ENCODE results near the gene ZNF3.
A peak's percentile ranks its signal among the peaks of the same experiment; 100 is the strongest.

Gene ZNF3

DNA sequence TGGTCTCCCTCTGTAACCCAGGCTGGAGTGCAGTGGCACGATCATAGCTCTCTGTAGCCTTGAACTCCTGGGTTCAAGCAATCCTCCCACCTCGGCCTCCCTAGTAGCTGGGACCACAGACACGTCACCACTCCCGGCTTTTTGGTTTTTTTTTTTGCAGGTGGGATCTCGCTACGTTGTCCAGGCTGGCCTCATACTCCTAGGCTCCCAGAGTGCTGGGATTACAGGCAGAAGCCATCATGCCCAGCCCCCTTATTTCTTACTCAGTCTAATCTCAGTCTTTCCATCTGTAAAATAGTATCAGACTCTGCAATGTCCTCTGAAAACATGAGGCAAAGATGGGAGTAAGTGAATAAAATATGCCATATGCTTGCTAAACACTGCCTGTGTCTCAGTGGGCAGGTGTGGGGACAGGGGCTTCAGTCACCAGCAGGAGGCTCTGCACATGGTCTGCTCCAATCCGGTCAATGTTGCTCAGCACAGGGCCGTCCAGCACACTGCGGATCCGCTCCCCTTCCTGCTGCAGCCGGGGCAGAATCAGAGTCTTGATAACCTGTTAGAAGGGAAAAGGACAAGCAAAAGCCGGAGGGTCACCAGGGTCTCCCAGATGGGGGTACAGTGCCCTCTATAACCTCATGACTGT, 28.1 kb upstream of the ZNF3 start:
- no peak for DNase-seq (ENCODE audit: low read depth in 3 of 3)

DNA sequence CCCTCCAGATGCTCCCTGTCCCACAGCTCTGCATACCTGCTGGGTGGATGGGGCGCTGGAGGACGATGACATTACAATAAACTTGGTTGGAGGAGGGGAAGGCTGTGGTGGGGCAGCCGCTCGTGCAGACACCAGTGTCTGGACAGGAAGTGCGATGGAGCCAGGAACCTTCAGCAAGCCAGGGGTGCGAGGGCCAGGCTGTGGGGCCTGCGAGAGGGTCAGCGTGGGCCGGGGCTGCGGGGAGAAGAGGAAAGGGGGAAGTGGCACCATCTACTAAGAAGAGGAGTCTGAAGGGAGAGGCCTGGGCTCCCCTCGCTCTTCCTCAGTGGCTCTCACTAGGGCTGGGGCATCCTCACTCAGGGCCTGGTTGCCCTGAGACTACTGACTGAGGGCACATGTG, 26.4 kb upstream of the ZNF3 start:
- no peak for DNase-seq (ENCODE audit: low read depth in 3 of 3)

DNA sequence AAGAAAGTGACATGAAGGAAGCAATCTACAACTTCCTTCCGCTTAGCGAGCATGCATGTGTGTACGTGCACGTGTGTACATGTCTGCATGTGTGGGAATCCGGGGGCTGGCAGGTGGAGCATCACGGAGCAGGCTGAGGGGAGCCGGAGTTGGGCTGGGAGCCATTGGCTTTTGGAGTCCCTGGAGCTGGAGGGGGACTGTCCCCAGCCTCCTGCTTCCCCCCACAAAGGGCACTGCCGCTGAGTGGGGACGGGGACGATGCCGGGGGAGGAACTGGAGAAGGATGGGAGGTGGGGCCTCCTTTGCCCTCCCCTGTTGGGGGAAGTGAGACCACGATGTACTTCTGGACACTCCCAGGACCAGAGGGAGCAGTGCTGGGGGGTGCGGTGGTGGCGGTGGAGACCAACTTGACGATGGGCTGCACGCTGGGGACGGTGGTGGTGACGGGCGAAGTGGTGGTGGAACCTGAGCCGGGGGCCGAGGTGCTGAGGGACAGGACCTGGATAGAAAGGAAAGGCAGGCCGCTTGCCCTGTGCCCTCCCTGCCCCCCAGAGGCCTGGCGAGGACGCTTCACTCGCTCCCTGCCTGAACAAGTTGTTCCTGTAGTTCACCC, 25.7 kb upstream of the ZNF3 start:
- DNase-seq (ENCODE audit: low read depth in 3 of 3): no peak

DNA sequence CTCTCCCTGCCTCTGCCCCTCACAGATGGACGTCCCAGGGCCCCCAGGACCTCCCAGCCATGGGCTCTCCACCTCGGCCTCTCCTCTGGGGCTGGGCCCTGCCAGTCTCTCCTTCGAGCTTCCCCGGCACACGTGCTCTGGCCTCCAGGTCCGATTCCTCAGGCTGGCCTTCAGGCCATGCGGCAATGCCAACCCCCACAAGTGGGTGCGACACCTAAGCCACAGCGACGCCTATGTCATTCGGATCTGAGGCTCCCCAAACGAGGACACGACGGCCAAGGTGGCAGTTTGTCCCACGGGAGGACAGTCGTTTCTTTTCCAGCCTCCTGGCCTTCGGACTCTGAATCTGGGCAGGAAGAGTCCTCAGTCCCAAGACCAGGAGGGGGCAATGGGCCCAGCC, 25.1 kb upstream of the ZNF3 start:
- no peak for DNase-seq (ENCODE audit: low read depth in 3 of 3)

DNA sequence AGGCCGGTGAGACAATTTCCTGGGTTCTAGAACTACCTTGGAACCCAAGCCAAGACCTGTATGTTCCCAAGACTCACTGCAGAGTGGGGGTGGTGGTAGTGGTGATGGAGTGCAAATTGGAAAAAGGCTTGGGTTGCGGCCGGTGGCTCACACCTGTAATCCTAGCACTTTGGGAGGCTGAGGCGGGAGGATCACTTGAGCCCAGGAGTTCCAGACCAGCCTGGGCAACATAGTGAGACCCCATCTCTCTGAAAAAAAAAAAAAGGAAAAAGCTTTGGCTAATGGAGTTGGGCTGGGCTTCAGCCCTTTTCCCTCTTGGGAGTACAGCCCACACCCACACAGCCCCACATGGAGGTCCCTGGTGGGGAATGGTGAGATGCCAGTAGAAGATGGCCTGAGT, 24.0 kb upstream of the ZNF3 start:
- no peak for DNase-seq (ENCODE audit: low read depth in 3 of 3)

DNA sequence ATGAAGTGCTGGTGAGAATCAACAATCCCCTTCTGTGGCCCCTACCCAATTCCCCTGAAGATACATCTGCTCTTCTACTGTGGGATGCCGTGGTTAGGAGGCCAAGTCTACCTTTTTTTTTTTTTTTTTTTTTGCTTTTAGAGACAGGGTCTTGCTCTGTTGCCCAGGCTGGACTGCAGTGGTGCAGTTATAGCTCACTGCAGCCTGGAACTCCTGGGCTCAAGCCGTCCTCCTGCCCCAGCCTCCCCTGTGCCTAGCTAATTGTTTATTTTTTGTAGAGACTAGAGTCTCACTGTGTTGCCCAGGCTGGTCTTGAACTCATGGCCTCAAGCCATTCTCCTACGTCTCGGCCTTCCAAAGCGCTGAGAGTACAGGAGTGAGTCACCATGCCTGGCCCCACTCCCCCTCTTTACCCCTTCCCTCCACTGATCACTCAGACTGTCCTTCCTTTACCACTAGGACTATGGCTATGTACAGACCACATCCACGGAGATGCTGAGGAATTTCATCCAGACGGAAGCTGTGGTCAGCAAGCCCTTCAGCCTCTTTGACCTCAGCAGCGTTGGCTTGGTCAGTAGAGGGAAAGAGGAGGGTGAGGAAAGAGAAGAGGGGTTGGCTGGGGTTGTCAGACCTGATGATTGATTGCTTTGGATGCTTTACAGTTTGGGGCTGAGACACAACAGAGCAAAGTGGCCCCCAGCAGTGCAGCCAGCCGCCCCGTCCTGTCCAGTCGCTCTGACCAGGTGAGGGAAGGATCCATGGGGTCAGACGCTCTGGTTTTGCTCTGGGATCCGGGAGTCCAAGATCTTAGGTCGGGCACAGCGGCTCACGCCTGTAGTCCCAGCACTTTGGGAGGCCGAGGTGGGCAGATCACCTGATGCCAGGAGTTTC, 21.7 kb upstream of the ZNF3 start:
- no peak for DNase-seq (ENCODE audit: low read depth in 3 of 3)

DNA sequence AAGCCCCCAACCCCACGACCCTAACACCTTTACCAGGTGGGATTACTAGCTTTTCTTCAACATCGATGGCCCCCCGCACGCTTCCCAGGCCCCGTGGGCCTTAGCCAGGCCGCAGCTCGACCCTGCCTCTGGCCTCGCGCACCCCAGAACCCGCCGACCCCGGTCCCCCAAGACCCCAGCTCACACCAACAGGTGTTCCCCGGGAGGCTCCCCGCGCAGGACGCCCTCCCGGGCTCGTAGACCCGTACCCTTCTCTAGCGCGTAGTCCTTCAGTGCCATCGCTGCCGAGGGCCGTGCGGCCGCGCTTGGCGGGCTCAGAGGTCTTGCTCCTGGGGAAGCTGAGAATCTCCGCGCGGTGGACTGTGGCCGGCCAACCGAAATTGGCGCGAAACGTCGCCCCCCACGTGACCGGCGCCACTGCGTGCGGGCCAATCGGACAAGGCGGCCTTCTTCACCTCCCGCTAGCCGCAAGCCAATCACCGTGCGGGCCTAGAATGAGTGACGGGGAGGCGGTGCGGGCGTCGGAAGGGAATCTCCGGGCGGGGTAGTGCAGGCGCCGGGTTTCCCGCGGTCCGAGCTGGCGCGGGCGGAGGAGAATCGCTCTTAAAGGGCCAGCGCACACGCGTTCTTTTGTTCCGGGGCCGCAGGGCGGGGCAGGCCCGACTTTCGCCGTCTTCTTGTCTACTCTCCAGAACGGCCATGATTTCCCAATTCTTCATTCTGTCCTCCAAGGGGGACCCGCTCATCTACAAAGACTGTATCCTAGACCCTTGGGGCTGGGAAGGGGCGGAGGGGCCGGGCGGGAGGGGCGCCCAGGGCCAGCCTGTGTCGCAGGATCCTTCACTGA, 19.7 kb upstream of the ZNF3 start, which contains the start of the genes AP4M1 and MCM7:
Gene AP4M1 (plus strand): TSS at position 628 of the 847 bp plus-strand sequence. CDS start 72 bp downstream, at position 700.
Gene MCM7 (minus strand): TSS at position 382 of the 847 bp plus-strand sequence. CDS start 103 bp downstream, at position 279.
- peak; percentile 95 to 99 (median 95) for DNase-seq (ENCODE audit: low read depth in 3 of 3)

DNA sequence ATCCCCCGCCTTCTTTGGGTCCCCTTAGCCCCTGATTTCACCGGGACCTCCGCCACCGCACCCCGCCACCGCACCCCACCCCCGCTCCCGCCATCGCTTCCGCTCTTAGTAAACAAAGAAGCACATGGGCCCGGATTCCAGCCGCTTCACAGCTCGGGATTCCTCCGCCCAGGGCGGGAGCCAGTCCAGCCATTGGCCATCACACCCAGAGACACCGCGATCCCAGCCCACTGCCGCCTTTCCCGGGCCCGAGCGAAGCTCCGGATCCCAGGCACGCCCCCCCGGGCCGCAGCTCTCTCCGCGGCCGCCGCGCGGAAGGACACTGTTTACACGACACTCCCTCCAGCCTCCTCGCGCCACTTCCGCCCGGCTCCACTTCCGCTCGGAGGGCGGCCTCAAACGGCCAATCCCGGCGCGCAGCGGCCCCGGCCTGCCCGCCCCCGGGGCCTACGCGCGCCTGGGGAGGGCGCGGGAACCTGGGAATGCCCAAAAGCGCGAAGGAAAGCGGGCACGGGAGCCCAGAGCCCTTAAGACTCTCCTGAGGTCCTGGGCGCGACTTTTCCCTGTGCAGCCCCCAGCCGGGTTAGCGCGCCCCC, 19.0 kb upstream of the ZNF3 start:
- peak; percentile 68 to 84 (median 74) for DNase-seq (ENCODE audit: low read depth in 3 of 3)

DNA sequence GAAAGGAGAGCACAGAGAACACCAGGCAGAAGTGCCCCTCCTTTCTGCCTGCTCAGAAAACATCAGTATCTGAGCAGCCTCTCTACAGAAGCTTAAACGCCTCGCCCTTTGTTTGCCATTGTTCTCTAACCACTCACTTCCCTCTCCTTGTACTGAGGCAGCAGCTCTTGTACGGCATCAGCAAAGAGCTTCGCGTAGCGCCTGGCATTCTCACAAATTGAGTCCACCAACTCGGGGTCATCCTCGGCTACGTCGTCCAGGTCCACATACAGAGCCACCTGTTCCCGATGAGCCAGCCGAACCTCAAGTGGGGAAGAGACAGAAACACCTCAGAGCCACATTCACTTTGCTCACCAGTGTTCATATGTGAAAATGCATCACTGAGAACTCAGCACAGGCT, 17.9 kb upstream of the ZNF3 start:
- no peak for DNase-seq (ENCODE audit: low read depth in 3 of 3)

DNA sequence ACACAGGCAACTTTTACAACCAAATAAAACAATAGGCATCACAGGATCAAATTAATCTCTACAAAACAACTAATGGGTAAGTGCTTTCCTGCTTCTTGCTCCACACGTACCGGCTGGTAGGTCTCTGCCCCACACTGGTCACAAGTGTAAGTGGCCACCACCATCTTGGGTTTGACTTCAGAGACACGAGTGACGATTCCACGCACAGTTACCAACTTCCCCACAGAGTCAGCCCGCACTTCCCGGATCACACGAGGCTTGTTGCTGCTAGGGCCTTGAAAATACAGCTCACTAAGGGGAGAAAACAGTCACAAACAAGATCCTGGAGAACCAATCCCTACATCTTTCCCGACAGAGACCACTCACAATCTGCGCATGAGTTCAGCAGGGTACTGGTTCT, 17.4 kb upstream of the ZNF3 start:
- no peak for DNase-seq (ENCODE audit: low read depth in 3 of 3)

DNA sequence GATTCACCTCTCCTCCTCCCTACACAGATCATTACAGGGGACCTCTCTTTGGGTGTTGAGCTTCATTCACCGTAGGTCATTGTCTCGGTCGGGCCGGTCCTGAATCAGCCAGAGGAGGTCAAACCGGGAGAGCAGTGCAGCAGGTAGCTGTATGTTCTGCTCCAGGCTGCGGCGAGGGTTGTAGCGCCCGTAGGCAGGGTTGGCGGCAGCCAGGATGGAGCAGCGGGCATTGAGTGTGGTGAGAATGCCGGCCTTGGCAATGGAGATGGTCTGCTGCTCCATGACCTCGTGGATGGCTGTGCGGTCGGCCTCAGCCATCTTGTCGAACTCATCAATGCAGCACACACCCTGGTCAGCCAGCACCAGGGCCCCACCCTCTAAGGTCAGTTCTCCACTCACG, 14.2 kb upstream of the ZNF3 start:
- no peak for DNase-seq (ENCODE audit: low read depth in 3 of 3)

DNA sequence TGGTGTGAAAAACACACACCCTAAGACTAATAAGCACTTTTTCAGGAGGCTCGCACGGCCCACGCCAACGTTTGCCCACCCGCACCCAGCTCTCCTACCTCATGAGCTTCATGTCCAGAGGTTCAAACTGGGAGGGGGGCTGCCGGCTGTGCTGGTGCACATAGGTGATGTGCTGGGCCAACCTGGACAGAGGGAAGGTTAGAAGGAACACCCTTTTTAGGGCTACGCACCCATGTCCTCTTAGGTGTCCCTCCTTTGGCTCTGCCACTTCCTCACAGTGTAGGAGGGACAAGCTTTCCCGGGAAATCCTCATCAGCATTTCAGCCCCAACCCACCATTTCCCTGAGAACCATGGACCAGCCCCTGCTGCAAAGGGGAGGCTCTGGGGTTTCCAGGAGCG, 13.8 kb upstream of the ZNF3 start:
- no peak for DNase-seq (ENCODE audit: low read depth in 3 of 3)

DNA sequence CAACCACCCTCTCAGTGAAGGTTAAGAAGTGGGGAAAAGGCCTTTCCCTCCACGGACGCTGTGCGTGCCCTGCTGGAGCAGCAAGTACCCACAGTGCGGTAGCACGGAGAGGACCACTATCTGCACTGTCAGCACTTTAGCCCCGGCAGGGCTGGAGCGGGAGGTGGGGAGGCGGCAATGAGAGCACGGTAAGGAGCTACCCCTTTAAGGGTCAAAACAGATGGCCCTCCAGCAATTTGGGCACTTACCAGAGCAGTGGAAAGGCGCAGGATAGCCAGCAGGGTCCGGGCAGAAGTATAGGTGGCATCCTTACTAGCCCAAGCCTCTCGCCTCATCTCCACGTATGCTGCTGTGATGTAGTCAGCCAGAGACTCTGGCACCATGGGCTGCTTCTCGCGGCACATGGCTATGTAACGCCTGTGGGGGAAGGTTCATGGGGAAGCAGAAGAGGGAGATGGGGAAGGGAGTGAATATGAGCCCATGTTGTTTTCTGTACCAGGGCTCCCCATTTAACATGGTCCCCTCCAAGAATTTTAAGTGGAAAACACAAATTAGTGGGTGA, 12.5 kb upstream of the ZNF3 start:
- no peak for DNase-seq (ENCODE audit: low read depth in 3 of 3)

DNA sequence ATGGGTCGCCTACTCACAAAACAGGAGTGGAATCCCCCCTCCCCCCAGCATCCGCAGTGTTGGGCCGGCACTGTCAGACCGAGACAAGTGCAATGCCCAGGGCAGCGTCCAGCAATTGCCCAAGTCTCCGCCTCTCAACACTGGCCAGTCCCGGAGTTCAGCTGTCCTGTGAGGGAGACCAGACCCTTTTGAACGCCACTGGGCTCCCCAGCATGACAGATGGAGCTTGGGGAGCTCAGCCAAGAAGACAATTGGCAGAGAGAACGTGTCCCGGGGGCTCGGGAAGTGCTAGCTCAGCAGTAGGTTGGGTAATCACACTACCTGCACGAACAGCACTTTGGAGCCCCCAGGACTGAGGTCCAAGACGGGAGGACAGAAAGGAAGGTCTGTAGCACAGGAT, 12.0 kb upstream of the ZNF3 start:
- DNase-seq (ENCODE audit: low read depth in 3 of 3): no peak

DNA sequence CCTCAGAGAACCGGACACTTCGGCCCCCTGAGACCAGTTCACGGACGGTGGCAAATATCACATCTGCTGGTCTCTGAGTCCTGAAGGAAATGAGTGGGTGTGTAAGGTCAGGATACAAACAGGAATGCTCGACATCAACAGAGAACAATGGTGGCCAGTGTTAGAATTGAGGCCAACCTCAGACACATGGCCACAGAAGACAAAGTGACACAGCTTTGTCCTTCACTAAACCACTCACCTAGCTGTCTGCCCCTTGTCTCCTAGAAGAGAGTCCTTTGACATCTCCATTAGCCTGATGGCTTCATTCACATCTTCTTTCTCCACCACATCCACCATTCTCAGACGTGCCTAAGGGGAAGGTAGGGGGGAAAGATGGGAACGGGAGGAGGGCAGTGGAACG, 11.5 kb upstream of the ZNF3 start:
- no peak for DNase-seq (ENCODE audit: low read depth in 3 of 3)

DNA sequence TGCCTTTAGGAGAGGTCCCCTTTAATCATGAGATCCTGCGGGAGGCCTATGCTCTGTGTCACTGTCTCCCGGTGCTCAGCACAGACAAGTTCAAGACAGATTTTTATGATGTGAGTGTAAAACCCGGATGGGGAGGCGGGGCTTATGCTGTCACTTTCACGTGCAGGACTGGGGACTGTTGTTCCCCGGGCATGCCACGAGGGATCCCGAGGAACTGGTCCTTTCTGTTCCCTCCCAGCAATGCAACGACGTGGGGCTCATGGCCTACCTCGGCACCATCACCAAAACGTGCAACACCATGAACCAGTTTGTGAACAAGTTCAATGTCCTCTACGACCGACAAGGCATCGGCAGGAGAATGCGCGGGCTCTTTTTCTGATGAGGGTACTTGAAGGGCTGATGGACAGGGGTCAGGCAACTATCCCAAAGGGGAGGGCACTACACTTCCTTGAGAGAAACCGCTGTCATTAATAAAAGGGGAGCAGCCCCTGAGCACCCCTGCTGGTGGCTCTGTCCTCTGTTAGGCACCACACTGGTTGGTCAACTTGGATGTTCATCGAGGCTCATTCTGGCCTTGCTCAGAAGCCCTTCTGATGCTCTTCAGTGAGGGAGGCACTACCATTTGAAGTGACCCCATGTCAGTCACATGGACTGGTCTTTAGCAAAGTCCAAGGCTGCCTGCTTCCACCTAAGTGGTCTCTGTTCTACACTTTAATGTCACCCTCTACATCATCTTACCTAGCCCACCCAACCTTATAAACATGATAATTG, 10.1 kb upstream of the ZNF3 start:
- DNase-seq (ENCODE audit: low read depth in 3 of 3): no peak

DNA sequence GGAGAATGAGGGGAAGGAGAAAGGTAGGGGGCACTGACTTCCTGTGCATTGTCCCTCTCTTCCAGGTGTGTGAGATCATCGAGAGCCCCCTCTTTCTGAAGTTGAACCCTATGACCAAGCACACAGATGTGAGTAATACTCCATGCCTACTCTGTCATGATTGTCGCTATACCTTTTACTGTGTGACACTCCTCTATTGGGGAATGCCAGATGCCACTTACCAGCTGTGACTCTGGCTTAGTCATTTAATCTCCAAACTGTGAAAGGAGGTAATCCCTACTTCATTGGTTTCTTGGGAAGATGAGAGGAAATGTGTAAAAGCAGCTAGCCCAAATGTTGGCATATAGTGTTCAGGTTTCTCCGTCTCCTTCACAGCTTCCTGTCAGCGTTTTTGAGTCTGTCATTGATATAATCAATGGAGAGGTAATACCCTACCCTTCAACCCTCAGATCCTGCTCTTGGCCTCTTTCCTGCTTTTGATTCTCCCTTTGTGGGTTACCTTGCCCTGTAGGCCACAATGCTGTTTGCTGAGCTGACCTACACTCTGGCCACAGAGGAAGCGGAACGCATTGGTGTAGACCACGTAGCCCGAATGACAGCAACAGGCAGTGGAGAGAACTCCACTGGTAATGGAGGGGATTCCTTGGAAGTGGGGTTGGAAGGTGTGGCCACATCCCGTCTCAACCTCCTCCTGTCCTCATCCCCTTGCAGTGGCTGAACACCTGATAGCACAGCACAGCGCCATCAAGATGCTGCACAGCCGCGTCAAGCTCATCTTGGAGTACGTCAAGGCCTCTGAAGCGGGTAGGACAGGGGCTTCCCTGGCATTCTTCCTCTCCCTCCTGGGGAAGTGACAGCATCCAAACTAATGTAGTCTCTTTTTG, 9.2 kb upstream of the ZNF3 start:
- no peak for DNase-seq (ENCODE audit: low read depth in 3 of 3)

DNA sequence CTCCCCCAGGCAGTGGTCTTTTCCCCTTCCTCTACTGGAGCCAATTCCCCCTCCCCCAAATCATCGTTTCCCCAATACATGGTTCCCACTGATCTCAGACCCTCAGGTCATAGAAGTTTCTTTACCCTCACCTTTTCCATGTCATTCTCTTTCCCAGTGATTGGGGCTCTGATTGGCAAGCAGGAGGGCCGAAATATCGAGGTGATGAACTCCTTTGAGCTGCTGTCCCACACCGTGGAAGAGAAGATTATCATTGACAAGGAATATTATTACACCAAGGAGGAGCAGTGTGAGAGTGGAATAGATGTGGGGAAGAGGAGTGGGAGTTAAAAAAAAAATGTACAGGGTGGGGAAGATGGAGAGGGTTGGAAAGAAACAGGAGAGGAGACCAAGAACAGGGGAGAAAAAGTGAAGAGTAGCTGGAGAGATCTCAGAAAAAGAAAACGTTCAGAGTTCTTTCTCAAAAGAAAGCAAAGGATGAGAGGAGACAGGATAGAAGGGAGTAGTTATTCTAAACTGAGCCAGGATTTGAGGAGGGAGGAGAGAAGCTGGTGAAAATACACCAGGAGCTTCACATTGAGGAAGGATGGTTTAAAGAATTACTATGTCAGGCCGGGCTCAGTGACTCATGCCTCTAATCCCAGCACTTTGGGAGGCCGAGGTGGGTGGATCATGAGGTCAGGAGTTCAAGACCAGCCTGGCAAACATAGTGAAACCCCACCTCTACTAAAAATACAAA, 8.1 kb upstream of the ZNF3 start:
- no peak for DNase-seq (ENCODE audit: low read depth in 3 of 3)
